Measurements from ENCODE around the gene TATDN3.

DNA sequence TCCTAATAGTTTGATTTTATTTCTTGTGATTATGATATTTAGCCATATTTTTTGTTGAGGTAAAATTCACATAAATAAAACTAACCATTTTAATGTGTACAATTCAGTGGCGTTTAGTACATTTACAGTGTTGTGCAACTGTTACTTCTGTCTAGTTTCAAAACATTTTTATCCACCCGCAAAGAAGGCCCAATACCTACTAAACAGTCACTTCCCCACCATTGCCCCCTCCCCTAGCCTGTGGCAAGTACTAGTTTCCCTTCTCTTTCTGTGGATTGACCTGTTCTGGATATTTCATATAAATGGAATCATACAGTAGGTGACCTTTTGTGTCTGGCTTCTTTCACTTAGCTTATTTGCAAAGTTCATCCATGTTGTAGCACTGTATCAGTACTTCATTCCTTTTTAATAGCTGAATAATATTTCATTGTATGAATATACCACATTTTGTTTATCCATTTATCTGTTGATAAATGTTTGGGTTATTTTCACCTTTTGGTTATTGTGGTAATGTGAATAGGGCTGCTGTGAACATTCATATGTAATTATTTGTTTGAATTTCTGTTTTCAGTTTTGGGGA, 70.5 kb downstream of the TATDN3 start:
- TF ChIP-seq, protein P1, sequence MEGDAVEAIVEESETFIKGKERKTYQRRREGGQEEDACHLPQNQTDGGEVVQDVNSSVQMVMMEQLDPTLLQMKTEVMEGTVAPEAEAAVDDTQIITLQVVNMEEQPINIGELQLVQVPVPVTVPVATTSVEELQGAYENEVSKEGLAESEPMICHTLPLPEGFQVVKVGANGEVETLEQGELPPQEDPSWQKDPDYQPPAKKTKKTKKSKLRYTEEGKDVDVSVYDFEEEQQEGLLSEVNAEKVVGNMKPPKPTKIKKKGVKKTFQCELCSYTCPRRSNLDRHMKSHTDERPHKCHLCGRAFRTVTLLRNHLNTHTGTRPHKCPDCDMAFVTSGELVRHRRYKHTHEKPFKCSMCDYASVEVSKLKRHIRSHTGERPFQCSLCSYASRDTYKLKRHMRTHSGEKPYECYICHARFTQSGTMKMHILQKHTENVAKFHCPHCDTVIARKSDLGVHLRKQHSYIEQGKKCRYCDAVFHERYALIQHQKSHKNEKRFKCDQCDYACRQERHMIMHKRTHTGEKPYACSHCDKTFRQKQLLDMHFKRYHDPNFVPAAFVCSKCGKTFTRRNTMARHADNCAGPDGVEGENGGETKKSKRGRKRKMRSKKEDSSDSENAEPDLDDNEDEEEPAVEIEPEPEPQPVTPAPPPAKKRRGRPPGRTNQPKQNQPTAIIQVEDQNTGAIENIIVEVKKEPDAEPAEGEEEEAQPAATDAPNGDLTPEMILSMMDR (IDR thresholded peaks at IDR 0.05) = no peak
- TF ChIP-seq POLR2A (IDR thresholded peaks at IDR 0.05) = no peak

All from adrenal gland (tissue), 5 donors.